ENCODE measurements around the gene DAB2.

Gene DAB2

GRCh38 chr5:39323542-39323941 lies 101.2 kb downstream of the DAB2 start:
- no peak for TF ChIP-seq CTCF (IDR thresholded peaks at IDR 0.05; ENCODE audit: insufficient read depth, low read depth, low read length, missing control alignments)
- H3K4me3 ChIP-seq (ENCODE audit: low read length) = no peak overlapping the region
- no peak for DNase-seq (ENCODE audit: low read depth)
